ENCODE measurements around the gene ABCC10.

Gene ABCC10

DNA sequence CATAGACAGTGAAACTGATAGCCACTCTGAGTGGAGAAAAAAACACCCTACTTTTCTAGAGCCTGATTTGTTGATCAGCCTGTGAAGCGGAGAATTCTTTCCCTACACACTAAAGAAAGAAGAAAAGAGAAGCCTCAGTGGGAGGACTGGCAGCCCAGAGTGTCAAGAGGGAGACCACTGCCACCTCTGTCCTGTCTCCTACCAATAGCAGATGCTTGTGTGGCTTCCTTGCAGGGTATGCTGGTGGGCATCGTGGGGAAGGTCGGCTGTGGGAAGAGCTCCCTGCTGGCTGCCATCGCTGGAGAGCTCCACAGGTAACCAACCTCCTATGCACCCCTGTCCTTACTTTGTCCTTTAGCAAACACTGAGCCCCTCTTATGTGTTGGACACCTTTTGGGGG is 10.4 kb downstream of the ABCC10 start:
- H3K4me3 ChIP-seq (ENCODE audit: low read depth, low read length): no peak overlapping the region
- TF ChIP-seq, protein P1, sequence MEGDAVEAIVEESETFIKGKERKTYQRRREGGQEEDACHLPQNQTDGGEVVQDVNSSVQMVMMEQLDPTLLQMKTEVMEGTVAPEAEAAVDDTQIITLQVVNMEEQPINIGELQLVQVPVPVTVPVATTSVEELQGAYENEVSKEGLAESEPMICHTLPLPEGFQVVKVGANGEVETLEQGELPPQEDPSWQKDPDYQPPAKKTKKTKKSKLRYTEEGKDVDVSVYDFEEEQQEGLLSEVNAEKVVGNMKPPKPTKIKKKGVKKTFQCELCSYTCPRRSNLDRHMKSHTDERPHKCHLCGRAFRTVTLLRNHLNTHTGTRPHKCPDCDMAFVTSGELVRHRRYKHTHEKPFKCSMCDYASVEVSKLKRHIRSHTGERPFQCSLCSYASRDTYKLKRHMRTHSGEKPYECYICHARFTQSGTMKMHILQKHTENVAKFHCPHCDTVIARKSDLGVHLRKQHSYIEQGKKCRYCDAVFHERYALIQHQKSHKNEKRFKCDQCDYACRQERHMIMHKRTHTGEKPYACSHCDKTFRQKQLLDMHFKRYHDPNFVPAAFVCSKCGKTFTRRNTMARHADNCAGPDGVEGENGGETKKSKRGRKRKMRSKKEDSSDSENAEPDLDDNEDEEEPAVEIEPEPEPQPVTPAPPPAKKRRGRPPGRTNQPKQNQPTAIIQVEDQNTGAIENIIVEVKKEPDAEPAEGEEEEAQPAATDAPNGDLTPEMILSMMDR (IDR thresholded peaks at IDR 0.05; ENCODE audit: low read depth, low read length): no peak

DNA sequence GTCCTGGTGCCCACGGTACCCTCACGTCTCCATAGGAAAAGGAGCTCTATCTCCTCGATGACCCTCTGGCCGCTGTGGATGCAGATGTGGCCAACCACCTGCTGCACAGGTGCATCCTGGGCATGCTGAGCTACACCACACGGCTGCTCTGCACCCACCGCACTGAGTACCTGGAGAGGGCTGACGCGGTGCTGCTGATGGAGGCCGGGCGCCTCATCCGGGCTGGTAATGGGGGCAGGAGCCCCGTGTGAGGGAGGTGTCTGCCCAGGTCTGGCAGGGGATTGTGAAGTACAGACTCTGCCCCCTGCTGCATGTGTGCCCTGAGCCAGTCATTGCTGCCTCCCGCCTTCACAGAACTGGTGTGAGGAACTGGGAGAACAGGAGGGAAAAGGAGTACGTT is 15.6 kb downstream of the ABCC10 start:
- TF ChIP-seq, protein P1 (IDR thresholded peaks at IDR 0.05; ENCODE audit: low read depth, low read length): no peak
- no peak overlapping the region for H3K4me3 ChIP-seq (ENCODE audit: low read depth, low read length)

DNA sequence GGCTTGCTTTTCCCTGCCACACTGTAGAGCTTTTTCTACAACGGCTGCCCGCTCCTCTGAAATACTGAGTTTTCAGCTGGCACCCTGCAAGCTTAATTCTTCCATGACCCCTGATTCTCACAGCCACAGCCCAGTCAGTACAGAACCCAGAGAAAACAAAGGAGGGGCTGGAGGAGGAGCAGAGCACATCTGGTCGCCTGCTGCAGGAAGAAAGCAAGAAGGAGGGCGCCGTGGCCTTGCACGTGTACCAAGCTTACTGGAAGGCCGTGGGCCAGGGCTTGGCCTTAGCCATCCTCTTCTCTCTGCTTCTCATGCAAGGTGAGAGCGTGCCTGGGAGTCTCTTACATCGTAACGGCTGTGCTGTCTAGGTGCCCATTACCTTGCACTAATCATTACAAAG is 16.7 kb downstream of the ABCC10 start:
- TF ChIP-seq, protein P1 (IDR thresholded peaks at IDR 0.05; ENCODE audit: low read depth, low read length): no peak

DNA sequence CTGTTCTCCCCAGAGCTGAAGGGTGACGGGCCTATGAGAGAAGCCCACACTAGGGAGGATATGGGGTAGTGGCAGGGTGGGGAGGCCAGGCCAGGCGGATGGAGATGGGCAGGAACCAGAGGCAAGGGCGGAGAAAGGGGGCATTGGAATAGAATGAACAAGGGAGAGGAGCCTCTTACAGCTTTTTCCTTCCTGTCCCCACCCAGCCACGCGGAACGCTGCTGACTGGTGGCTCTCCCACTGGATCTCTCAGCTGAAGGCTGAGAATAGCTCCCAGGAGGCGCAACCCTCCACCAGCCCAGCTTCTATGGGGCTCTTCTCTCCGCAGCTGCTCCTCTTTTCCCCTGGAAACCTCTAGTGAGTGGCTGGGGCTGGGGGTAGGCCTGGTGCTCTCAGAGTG is 17.2 kb downstream of the ABCC10 start:
- TF ChIP-seq, protein P1 (IDR thresholded peaks at IDR 0.05; ENCODE audit: low read depth, low read length): no peak
- H3K4me3 ChIP-seq (ENCODE audit: low read depth, low read length): no peak overlapping the region

More for the DNA sequence above, 16.7 kb downstream of the ABCC10 start:
- H3K4me3 ChIP-seq (ENCODE audit: low read depth, low read length): no peak overlapping the region

DNA sequence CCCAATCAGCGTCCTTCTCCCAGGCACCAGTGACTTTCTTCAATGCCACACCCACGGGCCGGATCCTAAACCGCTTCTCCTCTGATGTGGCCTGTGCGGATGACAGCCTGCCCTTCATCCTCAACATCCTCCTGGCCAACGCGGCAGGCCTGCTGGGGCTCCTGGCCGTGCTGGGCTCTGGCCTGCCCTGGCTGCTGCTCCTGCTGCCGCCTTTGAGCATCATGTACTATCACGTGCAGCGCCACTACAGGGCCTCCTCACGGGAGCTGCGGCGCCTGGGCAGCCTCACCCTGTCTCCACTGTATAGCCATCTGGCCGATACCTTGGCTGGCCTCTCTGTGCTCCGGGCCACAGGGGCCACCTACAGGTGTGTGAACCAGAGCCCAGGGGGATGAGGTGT is 18.2 kb downstream of the ABCC10 start:
- no peak overlapping the region for H3K4me3 ChIP-seq (ENCODE audit: low read depth, low read length)
- TF ChIP-seq, protein P1 (IDR thresholded peaks at IDR 0.05; ENCODE audit: low read depth, low read length): no peak

DNA sequence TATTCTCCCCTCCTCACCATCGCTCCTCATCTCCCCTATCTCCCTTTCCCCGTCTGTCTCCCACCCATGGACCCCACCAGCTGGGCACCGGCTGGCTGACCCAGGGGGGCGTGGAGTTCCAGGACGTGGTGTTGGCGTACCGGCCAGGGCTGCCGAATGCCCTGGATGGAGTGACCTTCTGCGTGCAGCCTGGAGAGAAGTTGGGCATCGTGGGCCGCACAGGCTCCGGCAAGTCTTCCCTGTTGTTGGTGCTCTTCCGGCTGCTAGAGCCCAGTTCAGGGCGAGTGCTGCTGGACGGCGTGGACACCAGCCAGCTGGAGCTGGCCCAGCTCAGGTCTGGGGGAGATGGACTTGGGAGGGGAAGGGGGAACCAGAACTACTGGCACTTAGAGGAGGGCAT is 20.3 kb downstream of the ABCC10 start:
- H3K4me3 ChIP-seq (ENCODE audit: low read depth, low read length): no peak overlapping the region
- TF ChIP-seq, protein P1 (IDR thresholded peaks at IDR 0.05; ENCODE audit: low read depth, low read length): no peak

DNA sequence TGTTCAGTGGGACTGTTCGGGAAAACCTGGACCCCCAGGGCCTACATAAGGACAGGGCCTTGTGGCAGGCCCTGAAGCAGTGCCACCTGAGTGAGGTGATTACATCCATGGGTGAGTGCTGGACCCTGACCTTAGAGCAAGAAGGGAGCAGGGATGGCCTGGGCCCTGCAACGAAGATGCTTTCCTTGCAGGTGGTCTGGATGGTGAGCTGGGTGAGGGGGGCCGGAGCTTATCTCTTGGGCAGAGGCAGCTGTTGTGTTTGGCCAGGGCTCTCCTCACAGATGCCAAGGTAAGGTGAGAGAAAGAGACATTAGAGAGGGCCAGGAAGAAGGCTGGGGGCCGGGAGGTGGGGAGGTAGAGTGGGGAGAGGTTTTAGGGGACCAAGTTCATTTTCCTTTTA is 21.6 kb downstream of the ABCC10 start:
- TF ChIP-seq, protein P1 (IDR thresholded peaks at IDR 0.05; ENCODE audit: low read depth, low read length): no peak
- H3K4me3 ChIP-seq (ENCODE audit: low read depth, low read length): no peak overlapping the region

All from WI38 (cell line).